Lung (tissue), 12 donors: Measurements from ENCODE around the gene FEM1C. TPM values are rescaled to one million over a fixed set of nuclear protein-coding genes. Genes with fewer than 3 reads are reported as not detected.

ENCODE experiments used
- ATAC-seq: fragments of 200-7000 bp; cut with Tn5 transposase; one replicate; pipeline ENCODE4 v1.9.1; 2020; ENCODE audit warnings: moderate number of reproducible peaks; ENCODE audit not compliant: insufficient read depth, low FRiP score
- DNase-seq, 3 donors: peaks; one replicate each; pipeline ENCODE4 v3.0.0-alpha.2; 2013 to 2017
- H3K27ac ChIP-seq, 2 donors: one replicate each; pipeline ENCODE4 v1.5.1; 2013; ENCODE audit warnings: mild to moderate bottlenecking in 2 of 2, moderate library complexity in 2 of 2, control low read depth in 1 of 2, inconsistent platforms in 1 of 2, low read depth in 1 of 2, low read length in 1 of 2
- H3K27me3 ChIP-seq, 3 donors: one replicate each; pipeline ENCODE4 v1.5.1; 2013; ENCODE audit warnings: low read length in 2 of 3; ENCODE audit not compliant: control insufficient read depth in 3 of 3, insufficient read depth in 3 of 3
- H3K36me3 ChIP-seq, 4 donors: one replicate each; pipeline ENCODE4 v1.5.1; 2013; ENCODE audit warnings: low read length in 4 of 4, mild to moderate bottlenecking in 1 of 4, moderate library complexity in 1 of 4; ENCODE audit not compliant: control insufficient read depth in 4 of 4, insufficient read depth in 4 of 4
- H3K4me1 ChIP-seq, 5 donors: one replicate each; pipeline ENCODE4 v1.5.1; 2013; ENCODE audit warnings: low read length in 5 of 5, mild to moderate bottlenecking in 2 of 5, moderate library complexity in 1 of 5; ENCODE audit not compliant: control insufficient read depth in 5 of 5, insufficient read depth in 5 of 5
- H3K4me3 ChIP-seq: one replicate; pipeline ENCODE4 v1.5.1; 2013; ENCODE audit warnings: mild to moderate bottlenecking, control low read depth, moderate library complexity
- H3K9ac ChIP-seq, 2 donors: one replicate each; pipeline ENCODE4 v1.5.1; 2013; ENCODE audit warnings: low read length in 2 of 2, control low read depth in 1 of 2; ENCODE audit not compliant: insufficient read depth in 1 of 2
- H3K9me3 ChIP-seq, 4 donors: one replicate each; pipeline ENCODE4 v1.5.1; 2013; ENCODE audit warnings: low read length in 3 of 4, mild to moderate bottlenecking in 1 of 4, moderate library complexity in 1 of 4; ENCODE audit not compliant: control insufficient read depth in 4 of 4, insufficient read depth in 3 of 4
- CTCF ChIP-seq: IDR thresholded peaks from 2 replicates; pipeline ENCODE4 v1.5.1; 2012; ENCODE audit warnings: mild to moderate bottlenecking; ENCODE audit errors: control extremely low read depth, extremely low read depth
- WGBS, 2 donors: extraction: QIAGEN DNeasy Blood & Tissue Kit; methylation state at CpG; one replicate each; pipeline ENCODE4 v1.1.7; 2013; 5-methylcytosine and 5-hydroxymethylcytosine counted together
- polyA plus RNA-seq, 2 donors: library from polyadenylated mRNA; stranded (reverse); fragments of 200-250 nt; gene quantifications; one replicate each; pipeline ENCODE4 v1.2.1, GENCODE V29; 2013
- total RNA-seq, 2 donors: library from RNA; depleted of rRNA in 1 of 2; stranded (reverse); fragments of >200 nt in 1 of 2; gene quantifications; one replicate each; pipeline ENCODE4 v1.2.1, GENCODE V29; 2014 to 2021
- donor health status: control.
- donor health status: control.
- donor health status: Bipolar disorder and iron deficiency.
- donor health status: healthy.
- donor health status: DM: yes; HTN: yes; CAD: no.

Gene FEM1C
- total and polyA plus RNA-seq, 4 donors, result 8.0 to 47.9 (median 19.2) TPM

GRCh38 chr5:115557667-115558387, 13.3 kb upstream of the FEM1C start:
- H3K27ac ChIP-seq, result peak overlapping the region; percentile 65 to 74
- H3K36me3 ChIP-seq, result no peaks in the 10 kb centered on the region
- peaks cover 0 to 8% (median 0%) of the 10 kb centered on the region in 5 donors for H3K4me1 ChIP-seq
- no peak overlapping the region for H3K4me3 ChIP-seq
- no peaks in the 10 kb centered on the region for H3K27me3 ChIP-seq
- no peaks in the 10 kb centered on the region for H3K9me3 ChIP-seq
- no peak for TF ChIP-seq CTCF
- WGBS, 2 donors, result 30 to 50% methylated on average over 3 of the region's 3 CpGs
- ATAC-seq (no peak), DNase-seq (peak in 1 of 3 donors; percentile 20)
- no peak overlapping the region for H3K9ac ChIP-seq

GRCh38 chr5:115556276-115556675, 11.7 kb upstream of the FEM1C start:
- H3K9ac ChIP-seq, result no peak overlapping the region
- peaks cover 0 to 8% (median 3%) of the 10 kb centered on the region in 5 donors for H3K4me1 ChIP-seq
- H3K4me3 ChIP-seq, result no peak overlapping the region
- no peak for DNase-seq
- no peaks in the 10 kb centered on the region for H3K36me3 ChIP-seq
- no peaks in the 10 kb centered on the region for H3K27me3 ChIP-seq
- H3K27ac ChIP-seq, result no peak overlapping the region
- no peak for ATAC-seq
- no peaks in the 10 kb centered on the region for H3K9me3 ChIP-seq
- 86 to 90% methylated on average over 2 of the region's 2 CpGs for WGBS, 2 donors
- TF ChIP-seq CTCF, result no peak

- Histone ChIP-seq H3K9ac (no peak overlapping the region), H3K36me3 (no peaks in the 10 kb centered on the region), H3K27ac (no peak overlapping the region), H3K4me1 (peaks cover 0 to 8% (median 3%) of the 10 kb centered on the region in 5 donors), H3K27me3 (no peaks in the 10 kb centered on the region), H3K9me3 (no peaks in the 10 kb centered on the region), H3K4me3 (no peak overlapping the region)
- ATAC-seq (no peak), DNase-seq (no peak)
- no peak for TF ChIP-seq CTCF
- WGBS, 2 donors, result 92% methylated on average over 4 of the region's 4 CpGs
Measured at GRCh38 chr5:115555084-115555633, 10.6 kb upstream of the FEM1C start.
